GM19193 (cell line): ENCODE measurements around the gene AOX1.

Experiments used
- POLR2A ChIP-seq: IDR thresholded peaks from 4 replicates; pipeline ENCODE4 v1.6.1; 2011; ENCODE audit not compliant: insufficient read depth, insufficient read length; ENCODE audit errors: extremely low read depth

Gene AOX1

GRCh38 chr2:200585730-200586643, at the start of gene AOX1:
Gene AOX1 (plus strand): TSS chr2:200586014. CDS start chr2:200586109, 95 bp downstream.
- TF ChIP-seq POLR2A: no peak

- TF ChIP-seq POLR2A: no peak
Measured at GRCh38 chr2:200538139-200538538, 47.7 kb upstream of the AOX1 start.

GRCh38 chr2:200540793-200541192, 45.0 kb upstream of the AOX1 start:
- TF ChIP-seq POLR2A: no peak

- TF ChIP-seq POLR2A: no peak
Measured at GRCh38 chr2:200567932-200568331, 17.9 kb upstream of the AOX1 start.

GRCh38 chr2:200575957-200576356, 9.9 kb upstream of the AOX1 start:
- TF ChIP-seq POLR2A: no peak

- no peak for TF ChIP-seq POLR2A
Measured at GRCh38 chr2:200577027-200577426, 8.8 kb upstream of the AOX1 start.

GRCh38 chr2:200578778-200579177, 7.0 kb upstream of the AOX1 start:
- TF ChIP-seq POLR2A: no peak

GRCh38 chr2:200584639-200585038, 1.2 kb upstream of the AOX1 start:
- TF ChIP-seq POLR2A: no peak

GRCh38 chr2:200585340-200585729, 479 bp upstream of the AOX1 start:
- no peak for TF ChIP-seq POLR2A

GRCh38 chr2:200586644-200586975, 796 bp downstream of the AOX1 start:
- no peak for TF ChIP-seq POLR2A

- no peak for TF ChIP-seq POLR2A
Measured at GRCh38 chr2:200587007-200587616, 1.3 kb downstream of the AOX1 start.

- TF ChIP-seq POLR2A: no peak
Measured at GRCh38 chr2:200588076-200588678, 2.4 kb downstream of the AOX1 start.

GRCh38 chr2:200590090-200590489, 4.3 kb downstream of the AOX1 start:
- TF ChIP-seq POLR2A: no peak

- TF ChIP-seq POLR2A: no peak
Measured at GRCh38 chr2:200591308-200591707, 5.5 kb downstream of the AOX1 start.

GRCh38 chr2:200592406-200593075, 6.7 kb downstream of the AOX1 start:
- no peak for TF ChIP-seq POLR2A
